ENCODE measurements around the gene CAP1. TPM values are rescaled to one million over a fixed set of nuclear protein-coding genes. Genes with fewer than 3 reads are reported as not detected.

The CAP1 gene
- total and polyA plus RNA-seq, 2 of the 13 experiments (the other 11 are each of a cell fraction or from before 2014, with no cell fraction given), result 174 to 195 TPM

- intact Hi-C loops (cut with micrococcal nuclease; ENCODE audit: unreplicated experiment), result loop anchor here (5.0 to 10.0 kb wide), 3 partner anchors 120 to 878 kb away; no protein-coding TSS in a partner anchor
- TF ChIP-seq ZNF619 (CRISPR knock-in tag; IDR thresholded peaks at IDR 0.05) (no peak), ZNF563 (CRISPR knock-in tag; IDR thresholded peaks at IDR 0.05) (no peak), NONO (IDR thresholded peaks at IDR 0.05) (no peak), NONO (CRISPR knock-in tag; conservative IDR thresholded peaks at IDR 0.05) (no peak), NPAS2 (CRISPR knock-in tag; IDR thresholded peaks at IDR 0.05; ENCODE audit: borderline replicate concordance) (no peak), KAT2B (IDR thresholded peaks at IDR 0.05; ENCODE audit: borderline replicate concordance, low read depth, low read length) (no peak), BRF2 (CRISPR knock-in tag; IDR thresholded peaks at IDR 0.05) (no peak), ZNF441 (CRISPR knock-in tag; IDR thresholded peaks at IDR 0.05; ENCODE audit: borderline replicate concordance) (no peak), ZNF609 (CRISPR knock-in tag; IDR thresholded peaks at IDR 0.05; ENCODE audit: borderline replicate concordance) (no peak), BORCS8-MEF2B (CRISPR knock-in tag; IDR thresholded peaks at IDR 0.05) (no peak), ZEB1 (IDR thresholded peaks at IDR 0.05; ENCODE audit: insufficient replicate concordance, low read depth) (no peak), NFE2L2 (IDR thresholded peaks at IDR 0.05; ENCODE audit: low read length) (no peak), KLF13 (CRISPR knock-in tag; IDR thresholded peaks at IDR 0.05) (no peak), HNF4G (IDR thresholded peaks at IDR 0.05; ENCODE audit: borderline replicate concordance, low read depth, low read length) (no peak), HNF4G (CRISPR knock-in tag; IDR thresholded peaks at IDR 0.05; ENCODE audit: borderline replicate concordance, low read depth) (no peak), PLSCR1 (CRISPR knock-in tag; IDR thresholded peaks at IDR 0.05; ENCODE audit: borderline replicate concordance) (no peak)
Measured at GRCh38 chr1:40034869-40035268, 5.7 kb upstream of the CAP1 start.

More at GRCh38 chr1:40034869-40035268, 5.7 kb upstream of the CAP1 start:
- no peak for DNase-seq (ENCODE audit: low spot score)
- 12% methylated on average over 2 of the region's 2 CpGs for WGBS (ENCODE audit: low lambda C conversion rate)
- no peak for ATAC-seq
- Histone ChIP-seq H3K4me3 (replicated peaks in 1 of 3; ENCODE audit: insufficient read depth in 1 of 3, low read depth in 2 of 3, low read length in 3 of 3) (no peak overlapping the region), H3K27me3 (ENCODE audit: control insufficient read depth in 1 of 2, insufficient read depth in 2 of 2, low read length in 2 of 2) (no peaks in the 10 kb centered on the region), H3K4me2 (ENCODE audit: low read depth, low read length) (no peak overlapping the region), H3K4me1 (ENCODE audit: insufficient read depth, low read length) (peaks cover 17% of the 10 kb centered on the region), H3K36me3 (replicated peaks in 1 of 2; ENCODE audit: control insufficient read depth in 1 of 2, insufficient read depth in 2 of 2, low read length in 2 of 2) (no peaks in the 10 kb centered on the region), H4K20me1 (ENCODE audit: insufficient read depth, low read length) (no peaks in the 10 kb centered on the region), H3K27ac (ENCODE audit: extremely low read length, insufficient read depth, low read length) (no peak overlapping the region), H2AFZ (ENCODE audit: low read length) (no peak overlapping the region), H3K79me2 (ENCODE audit: insufficient read depth, low read length) (no peaks in the 10 kb centered on the region), H3K9ac (ENCODE audit: insufficient read depth, low read depth, low read length) (no peak overlapping the region), H3K9me3 (ENCODE audit: low read length) (no peaks in the 10 kb centered on the region)
- POLR2A ChIA-PET, result no interaction called here
- no TSS peak for BruUV-seq (replicated peaks)
- CTCF ChIA-PET (ENCODE audit: low intra/inter-chr PET ratio, low total read pairs), result no interaction called here
- no peak for FAIRE-seq
- in situ Hi-C loops (cut with HindIII; ENCODE audit: extremely low pct_ligation_motif_present, low pct_unique_long_range_greater_than_20kb), result loop anchor here (10.0 kb wide), 1 partner anchor 110 kb away; no protein-coding TSS in a partner anchor
